PFSK-1 (cell line): ENCODE data around the gene URGCP.

Source experiments
- FOXP2 ChIP-seq: optimal IDR thresholded peaks from 2 replicates; pipeline ENCODE3; 2011; ENCODE audit warnings: borderline replicate concordance, control low read depth, inconsistent platforms; ENCODE audit not compliant: insufficient read depth; ENCODE audit errors: extremely low read length, extremely low read depth
- POLR2AphosphoS5 ChIP-seq: IDR thresholded peaks from 2 replicates; pipeline ENCODE4 v1.6.1; 2012; ENCODE audit warnings: low read depth, mild to moderate bottlenecking, control low read depth, low read length, moderate library complexity
- SIN3A ChIP-seq: IDR thresholded peaks from 2 replicates; pipeline ENCODE4 v1.6.1; 2012; ENCODE audit warnings: mild to moderate bottlenecking, low read length, moderate library complexity, borderline replicate concordance; ENCODE audit not compliant: insufficient read depth

URGCP gene

GRCh38 chr7:43834463-43835251 is 71.7 kb downstream of the URGCP start:
- TF ChIP-seq FOXP2 (no peak), SIN3A (no peak), POLR2AphosphoS5 (no peak)
